Measurements from ENCODE around the gene INSYN2A.

DNA sequence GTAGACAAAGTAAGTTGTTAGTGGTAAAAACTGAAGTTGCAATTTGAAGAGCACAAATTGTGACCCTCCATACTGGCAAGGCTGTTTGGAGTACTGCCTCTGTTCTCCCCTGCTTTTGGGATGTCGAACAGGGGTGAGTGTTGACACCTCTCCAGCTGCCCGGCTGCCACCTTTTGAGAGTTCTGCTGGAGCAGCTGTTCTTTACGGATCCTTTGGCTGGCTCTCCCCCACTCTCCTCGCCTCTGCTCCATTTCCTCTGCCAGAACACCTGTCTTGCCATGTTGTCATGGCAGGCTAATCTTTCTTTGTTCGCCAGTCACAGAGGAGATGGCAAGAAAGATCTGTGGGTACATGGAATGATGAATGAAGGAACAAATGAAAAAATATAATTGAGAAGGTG lies 34.9 kb downstream of the INSYN2A start:
- TF ChIP-seq, protein P1, sequence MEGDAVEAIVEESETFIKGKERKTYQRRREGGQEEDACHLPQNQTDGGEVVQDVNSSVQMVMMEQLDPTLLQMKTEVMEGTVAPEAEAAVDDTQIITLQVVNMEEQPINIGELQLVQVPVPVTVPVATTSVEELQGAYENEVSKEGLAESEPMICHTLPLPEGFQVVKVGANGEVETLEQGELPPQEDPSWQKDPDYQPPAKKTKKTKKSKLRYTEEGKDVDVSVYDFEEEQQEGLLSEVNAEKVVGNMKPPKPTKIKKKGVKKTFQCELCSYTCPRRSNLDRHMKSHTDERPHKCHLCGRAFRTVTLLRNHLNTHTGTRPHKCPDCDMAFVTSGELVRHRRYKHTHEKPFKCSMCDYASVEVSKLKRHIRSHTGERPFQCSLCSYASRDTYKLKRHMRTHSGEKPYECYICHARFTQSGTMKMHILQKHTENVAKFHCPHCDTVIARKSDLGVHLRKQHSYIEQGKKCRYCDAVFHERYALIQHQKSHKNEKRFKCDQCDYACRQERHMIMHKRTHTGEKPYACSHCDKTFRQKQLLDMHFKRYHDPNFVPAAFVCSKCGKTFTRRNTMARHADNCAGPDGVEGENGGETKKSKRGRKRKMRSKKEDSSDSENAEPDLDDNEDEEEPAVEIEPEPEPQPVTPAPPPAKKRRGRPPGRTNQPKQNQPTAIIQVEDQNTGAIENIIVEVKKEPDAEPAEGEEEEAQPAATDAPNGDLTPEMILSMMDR (IDR thresholded peaks at IDR 0.05), result no peak
- TF ChIP-seq POLR2A (IDR thresholded peaks at IDR 0.05) (no peak), EP300 (IDR thresholded peaks at IDR 0.05) (no peak), POLR2AphosphoS5 (IDR thresholded peaks at IDR 0.05) (no peak)
